H9 (cell line): ENCODE data around the gene TAF15. TPM values are rescaled to one million over a fixed set of nuclear protein-coding genes. Genes with fewer than 3 reads are reported as not detected.

Experiments used
- DNase-seq: peaks from one replicate; pipeline ENCODE4 v3.0.0-alpha.2; 2017
- H2AFZ ChIP-seq: one replicate; pipeline ENCODE4 v1.6.1; 2013; ENCODE audit warnings: mild to moderate bottlenecking, low read length, control low read depth, moderate library complexity
- H2AK5ac ChIP-seq: 2 replicates; pipeline ENCODE4 v1.6.1; 2013; ENCODE audit warnings: low read length, control low read depth, mixed read lengths; ENCODE audit not compliant: insufficient read length
- H2BK120ac ChIP-seq: one replicate; pipeline ENCODE4 v1.6.1; 2013; ENCODE audit warnings: low read depth, mild to moderate bottlenecking, low read length, control low read depth, inconsistent platforms; ENCODE audit not compliant: poor library complexity, severe bottlenecking
- H2BK12ac ChIP-seq: 2 replicates; pipeline ENCODE4 v1.6.1; 2013; ENCODE audit warnings: low read length, control low read depth, mixed read lengths, low read depth; ENCODE audit not compliant: insufficient read length
- H2BK15ac ChIP-seq: 2 replicates; pipeline ENCODE4 v1.6.1; 2013; ENCODE audit warnings: low read depth, low read length, control low read depth
- H2BK20ac ChIP-seq: one replicate; pipeline ENCODE4 v1.6.1; 2013; ENCODE audit warnings: low read depth, mild to moderate bottlenecking, low read length, control low read depth, inconsistent platforms; ENCODE audit not compliant: poor library complexity, severe bottlenecking
- H2BK5ac ChIP-seq: 2 replicates; pipeline ENCODE4 v1.6.1; 2013; ENCODE audit warnings: low read length, control low read depth, mixed read lengths; ENCODE audit not compliant: insufficient read length
- H3K14ac ChIP-seq: 2 replicates; pipeline ENCODE4 v1.6.1; 2013; ENCODE audit warnings: low read length, control low read depth; ENCODE audit not compliant: insufficient read depth
- H3K18ac ChIP-seq: 2 replicates; pipeline ENCODE4 v1.6.1; 2013; ENCODE audit warnings: low read depth, mild to moderate bottlenecking, mixed read lengths, low read length, control low read depth; ENCODE audit not compliant: insufficient read length
- H3K23ac ChIP-seq: 2 replicates; pipeline ENCODE4 v1.6.1; 2013; ENCODE audit warnings: low read length, control low read depth, mixed read lengths, low read depth; ENCODE audit not compliant: insufficient read length
- H3K23me2 ChIP-seq: 2 replicates; pipeline ENCODE4 v1.6.1; 2013; ENCODE audit warnings: low read depth, mild to moderate bottlenecking, mixed read lengths, low read length, control low read depth; ENCODE audit not compliant: insufficient read length, poor library complexity, severe bottlenecking
- H3K27ac ChIP-seq: 2 replicates; pipeline ENCODE4 v1.5.1; 2013; ENCODE audit warnings: low read length, control low read depth, mixed read lengths, low read depth; ENCODE audit not compliant: insufficient read length
- H3K27me3 ChIP-seq: 2 replicates; pipeline ENCODE4 v1.6.1; 2013; ENCODE audit warnings: low read length, control low read depth, inconsistent platforms; ENCODE audit not compliant: insufficient read depth
- H3K4ac ChIP-seq: 2 replicates; pipeline ENCODE4 v1.6.1; 2013; ENCODE audit warnings: low read depth, mild to moderate bottlenecking, control low read depth, inconsistent platforms, low read length, moderate library complexity
- H3K4me1 ChIP-seq: 2 replicates; pipeline ENCODE4 v1.6.1; 2013; ENCODE audit warnings: low read length, control low read depth, inconsistent platforms; ENCODE audit not compliant: insufficient read depth
- H3K4me2 ChIP-seq: 2 replicates; pipeline ENCODE4 v1.6.1; 2013; ENCODE audit warnings: low read length, control low read depth, mixed read lengths; ENCODE audit not compliant: insufficient read length, insufficient read depth
- H3K56ac ChIP-seq: 2 replicates; pipeline ENCODE4 v1.6.1; 2013; ENCODE audit warnings: low read depth, mild to moderate bottlenecking, mixed read lengths, low read length, control low read depth; ENCODE audit not compliant: insufficient read length
- H3K79me1 ChIP-seq: 2 replicates; pipeline ENCODE4 v1.6.1; 2013; ENCODE audit warnings: low read depth, mild to moderate bottlenecking, moderate library complexity, low read length, control low read depth, inconsistent platforms; ENCODE audit not compliant: insufficient read depth, poor library complexity, severe bottlenecking
- H3K79me2 ChIP-seq: 2 replicates; pipeline ENCODE4 v1.6.1; 2013; ENCODE audit warnings: low read length, control low read depth, inconsistent platforms; ENCODE audit not compliant: insufficient read depth
- H3K9ac ChIP-seq: 2 replicates; pipeline ENCODE4 v1.6.1; 2013; ENCODE audit warnings: low read length, control low read depth, mixed read lengths; ENCODE audit not compliant: insufficient read length; ENCODE audit errors: extremely low read depth
- H3K9me3 ChIP-seq: one replicate; pipeline ENCODE4 v1.6.1; 2013; ENCODE audit warnings: low read depth, low read length, inconsistent platforms; ENCODE audit not compliant: control insufficient read depth
- H3T11ph ChIP-seq: one replicate; pipeline ENCODE4 v1.6.1; 2013; ENCODE audit warnings: mild to moderate bottlenecking, low read length, control low read depth, inconsistent platforms
- H4K20me1 ChIP-seq: one replicate; pipeline ENCODE4 v1.6.1; 2013; ENCODE audit not compliant: control insufficient read depth, insufficient read length, insufficient read depth
- H4K5ac ChIP-seq: 2 replicates; pipeline ENCODE4 v1.6.1; 2013; ENCODE audit warnings: low read depth, mild to moderate bottlenecking, mixed read lengths, low read length, control low read depth; ENCODE audit not compliant: insufficient read length
- H4K8ac ChIP-seq: replicated peaks from 2 replicates; pipeline ENCODE4 v1.6.1; 2013; ENCODE audit warnings: low read length, control low read depth, mixed read lengths, low read depth; ENCODE audit not compliant: insufficient read length
- H4K91ac ChIP-seq: 2 replicates; pipeline ENCODE4 v1.6.1; 2013; ENCODE audit warnings: low read depth, mild to moderate bottlenecking, moderate library complexity, mixed read lengths, low read length, control low read depth; ENCODE audit not compliant: insufficient read length
- H3K27ac Mint-ChIP-seq, 3 experiments: 2 replicates in 2 of 3; 3 replicates in 1 of 3; pipeline ENCODE4 v1.8.0; 2020 to 2021; ENCODE audit warnings: mixed read lengths in 3 of 3, mild to moderate bottlenecking in 1 of 3, moderate library complexity in 1 of 3
- H3K27me3 Mint-ChIP-seq: 2 replicates; pipeline ENCODE4 v1.8.0; 2021; ENCODE audit warnings: low read depth, mild to moderate bottlenecking, moderate library complexity, mixed read lengths
- H3K36me3 Mint-ChIP-seq, 3 experiments: 2 replicates in 2 of 3; 3 replicates in 1 of 3; pipeline ENCODE4 v1.8.0; 2020 to 2021; ENCODE audit warnings: low read depth in 3 of 3, mixed read lengths in 3 of 3; ENCODE audit not compliant: insufficient read depth in 1 of 3
- H3K4me1 Mint-ChIP-seq, 2 experiments: 2 replicates each; pipeline ENCODE4 v1.8.0; 2020; ENCODE audit warnings: mixed read lengths in 2 of 2
- H3K4me3 Mint-ChIP-seq, 2 experiments: 2 replicates in 1 of 2; 3 replicates in 1 of 2; pipeline ENCODE4 v1.8.0; 2020 to 2021; ENCODE audit warnings: mild to moderate bottlenecking in 2 of 2, mixed read lengths in 2 of 2, moderate library complexity in 1 of 2
- H3K9me3 Mint-ChIP-seq, 2 experiments: 2 replicates in 1 of 2; 3 replicates in 1 of 2; pipeline ENCODE4 v1.8.0; 2020; ENCODE audit warnings: mild to moderate bottlenecking in 2 of 2, mixed read lengths in 2 of 2, moderate library complexity in 1 of 2
- CTCF ChIP-seq: fragments of 200-600 bp; sonication (generic); conservative IDR thresholded peaks from 3 replicates; pipeline ENCODE4 v1.8.0; 2021; ENCODE audit warnings: antibody characterized with exemption, mild to moderate bottlenecking
- WGBS: extraction: QIAGEN DNeasy Blood & Tissue Kit; methylation state at CpG from one replicate; pipeline ENCODE4 v1.1.7; 2013; ENCODE audit warnings: missing lambda C conversion rate, low lambda C conversion rate, mixed read lengths; ENCODE audit not compliant: insufficient read length; ENCODE audit errors: extremely low coverage; 5-methylcytosine and 5-hydroxymethylcytosine counted together
- total RNA-seq: library from RNA; stranded (reverse); gene quantifications from 2 replicates; pipeline ENCODE4 v1.2.1, GENCODE V29; 2021

TAF15 gene
- total RNA-seq, 1 experiment from 2014 or later: 304 TPM

GRCh38 chr17:35895636-35896587, 86.6 kb downstream of the TAF15 start:
- no peak overlapping the region for H3K18ac ChIP-seq
- no peaks in the 10 kb centered on the region; the same call in 1 of the 2 replicates for H3K4me1 ChIP-seq
- no CpG with 5 or more reads among the region's 14 CpGs for WGBS
- no peak overlapping the region for H3K56ac ChIP-seq
- H4K91ac ChIP-seq: no peak overlapping the region
- TF ChIP-seq CTCF: no peak
- H3K27me3 ChIP-seq: no peaks in the 10 kb centered on the region
- H3K9me3 ChIP-seq: no peaks in the 10 kb centered on the region
- no peaks in the 10 kb centered on the region for H3K23me2 ChIP-seq
- no peak overlapping the region for H3K9ac ChIP-seq
- H3K27me3 Mint-ChIP-seq: no peaks in the 10 kb centered on the region; the same call in 1 of the 2 replicates
- H4K8ac ChIP-seq: no peak overlapping the region
- no peak overlapping the region for H3K27ac ChIP-seq
- H3K79me2 ChIP-seq: no peaks in the 10 kb centered on the region
- no peak overlapping the region for H3K27ac Mint-ChIP-seq
- H3K36me3 Mint-ChIP-seq: no peaks in the 10 kb centered on the region
- no peak overlapping the region for H3K23ac ChIP-seq
- H3K9me3 Mint-ChIP-seq: no peaks in the 10 kb centered on the region
- no peak overlapping the region for H2BK20ac ChIP-seq
- H2BK15ac ChIP-seq: no peak overlapping the region
- H2BK120ac ChIP-seq: no peak overlapping the region
- peaks cover 2 to 8% of the 10 kb centered on the region in 2 experiments for H3K4me1 Mint-ChIP-seq
- H3K79me1 ChIP-seq: no peaks in the 10 kb centered on the region
- no peak overlapping the region for H3K4me3 Mint-ChIP-seq
- H2BK5ac ChIP-seq: no peak overlapping the region
- H2AK5ac ChIP-seq: no peak overlapping the region
- no peak overlapping the region for H2BK12ac ChIP-seq
- no peak overlapping the region for H3K4me2 ChIP-seq
- H4K5ac ChIP-seq: no peak overlapping the region
- no peak overlapping the region for H3T11ph ChIP-seq
- H4K20me1 ChIP-seq: no peaks in the 10 kb centered on the region
- no peak overlapping the region for H3K14ac ChIP-seq
- no peak overlapping the region for H2AFZ ChIP-seq
- no peak overlapping the region for H3K4ac ChIP-seq
- DNase-seq: no peak

Other genes with a start within 250 kb of the TAF15 start
- gene SLFN14, start 248.7 kb upstream of the TAF15 start, total RNA-seq: not detected in 2 replicates
- gene PEX12, start 230.9 kb upstream of the TAF15 start, total RNA-seq: 5.4 and 5.8 TPM in 2 replicates
- 208 and 217 TPM in 2 replicates for gene AP2B1, start 222.2 kb upstream of the TAF15 start, total RNA-seq
- gene RASL10B, start 77.8 kb upstream of the TAF15 start, total RNA-seq: 15.0 and 15.9 TPM in 2 replicates
- gene GAS2L2, start 56.2 kb upstream of the TAF15 start, total RNA-seq: not detected in 2 replicates
- not detected in 2 replicates for gene C17orf50, start 48.6 kb upstream of the TAF15 start, total RNA-seq
- not detected in 2 replicates for gene MMP28, start 13.8 kb upstream of the TAF15 start, total RNA-seq
- not detected in 2 replicates for gene HEATR9, start 59.4 kb downstream of the TAF15 start, total RNA-seq
- not detected in 2 replicates for gene CCL5, start 70.9 kb downstream of the TAF15 start, total RNA-seq
- gene RDM1, start 121.3 kb downstream of the TAF15 start, total RNA-seq: 9.0 and 9.8 TPM in 2 replicates
- gene LYZL6, start 134.2 kb downstream of the TAF15 start, total RNA-seq: not detected in 2 replicates
- gene CCL16, start 172.0 kb downstream of the TAF15 start, total RNA-seq: not detected in 2 replicates
- not detected in 2 replicates for gene CCL14, start 177.2 kb downstream of the TAF15 start, total RNA-seq
- not detected in 2 replicates for gene CCL15, start 192.1 kb downstream of the TAF15 start, total RNA-seq
- not detected in 2 replicates for gene CCL23, start 208.5 kb downstream of the TAF15 start, total RNA-seq